ENCODE measurements around the gene NRAP.

- TF ChIP-seq, protein P1, sequence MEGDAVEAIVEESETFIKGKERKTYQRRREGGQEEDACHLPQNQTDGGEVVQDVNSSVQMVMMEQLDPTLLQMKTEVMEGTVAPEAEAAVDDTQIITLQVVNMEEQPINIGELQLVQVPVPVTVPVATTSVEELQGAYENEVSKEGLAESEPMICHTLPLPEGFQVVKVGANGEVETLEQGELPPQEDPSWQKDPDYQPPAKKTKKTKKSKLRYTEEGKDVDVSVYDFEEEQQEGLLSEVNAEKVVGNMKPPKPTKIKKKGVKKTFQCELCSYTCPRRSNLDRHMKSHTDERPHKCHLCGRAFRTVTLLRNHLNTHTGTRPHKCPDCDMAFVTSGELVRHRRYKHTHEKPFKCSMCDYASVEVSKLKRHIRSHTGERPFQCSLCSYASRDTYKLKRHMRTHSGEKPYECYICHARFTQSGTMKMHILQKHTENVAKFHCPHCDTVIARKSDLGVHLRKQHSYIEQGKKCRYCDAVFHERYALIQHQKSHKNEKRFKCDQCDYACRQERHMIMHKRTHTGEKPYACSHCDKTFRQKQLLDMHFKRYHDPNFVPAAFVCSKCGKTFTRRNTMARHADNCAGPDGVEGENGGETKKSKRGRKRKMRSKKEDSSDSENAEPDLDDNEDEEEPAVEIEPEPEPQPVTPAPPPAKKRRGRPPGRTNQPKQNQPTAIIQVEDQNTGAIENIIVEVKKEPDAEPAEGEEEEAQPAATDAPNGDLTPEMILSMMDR (optimal IDR thresholded peaks at IDR 0.05 in 1 of 3, IDR thresholded peaks at IDR 0.05 in 1 of 3, conservative IDR thresholded peaks at IDR 0.05 in 1 of 3; ENCODE audit: extremely low read depth in 1 of 3, insufficient read depth in 2 of 3, low read length in 3 of 3) = no peak
- TF ChIP-seq EZH2 (IDR thresholded peaks at IDR 0.05; ENCODE audit: low read length) = no peak
Measured at GRCh38 chr10:113648478-113648877, 15.4 kb downstream of the NRAP start.
